Ovary (tissue), 3 donors: ENCODE measurements around the gene CYP21A2.

ENCODE experiments used
- EP300 ChIP-seq: sonication (generic); formaldehyde crosslinking; IDR thresholded peaks from one replicate; pipeline ENCODE4 v1.6.1; 2017; ENCODE audit warnings: antibody characterized with exemption
- POLR2A ChIP-seq: fragments of 450-650 bp; IDR thresholded peaks from one replicate; pipeline ENCODE4 v1.6.1; 2017; ENCODE audit warnings: antibody characterized with exemption, mild to moderate bottlenecking, moderate library complexity
- TF ChIP-seq, protein P1 (sequence below), 3 donors: fragments of 450-650 bp in 2 of 3; fragments of 200-600 bp in 1 of 3; IDR thresholded peaks; one replicate each; pipeline versions ENCODE4 v1.5.1 to v1.8.0; 2016 to 2022; ENCODE audit warnings: antibody characterized with exemption in 3 of 3, mild to moderate bottlenecking in 1 of 3
- donor health status: DM: no; HTN: no; CAD: no.

DNA sequence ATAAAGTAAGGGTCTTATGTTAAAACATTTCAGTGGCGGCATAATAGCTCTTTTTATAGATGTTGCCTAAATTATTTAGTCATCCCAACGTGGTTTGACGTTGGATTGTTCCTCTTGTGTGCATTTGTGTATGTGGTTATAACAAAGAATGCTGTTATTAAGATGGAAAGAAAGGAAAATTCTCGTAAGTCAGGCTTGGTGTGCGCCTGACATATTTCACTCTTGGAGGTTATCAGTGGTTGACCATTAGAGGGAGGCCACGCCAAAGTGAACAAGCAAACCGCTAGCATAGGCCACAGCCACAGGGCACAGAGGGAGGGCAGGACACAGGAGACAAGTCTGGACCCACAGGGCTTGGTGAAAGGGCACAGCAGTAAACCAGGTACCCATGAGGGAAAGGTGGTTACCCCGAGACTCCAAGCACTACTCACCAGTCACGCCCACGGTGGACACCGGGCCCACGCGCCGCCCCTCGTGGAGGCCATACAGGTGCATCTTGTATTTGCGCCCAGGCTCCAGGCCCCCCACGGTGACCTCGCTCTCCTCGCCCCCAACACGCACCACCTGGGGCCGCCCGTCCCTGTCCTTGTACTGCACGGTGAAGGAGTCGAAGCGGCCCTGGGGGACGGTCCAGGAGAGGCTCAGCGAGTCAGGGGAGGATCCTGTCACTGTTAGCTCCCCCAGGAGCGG, 22.9 kb downstream of the CYP21A2 start:
- TF ChIP-seq, protein P1, sequence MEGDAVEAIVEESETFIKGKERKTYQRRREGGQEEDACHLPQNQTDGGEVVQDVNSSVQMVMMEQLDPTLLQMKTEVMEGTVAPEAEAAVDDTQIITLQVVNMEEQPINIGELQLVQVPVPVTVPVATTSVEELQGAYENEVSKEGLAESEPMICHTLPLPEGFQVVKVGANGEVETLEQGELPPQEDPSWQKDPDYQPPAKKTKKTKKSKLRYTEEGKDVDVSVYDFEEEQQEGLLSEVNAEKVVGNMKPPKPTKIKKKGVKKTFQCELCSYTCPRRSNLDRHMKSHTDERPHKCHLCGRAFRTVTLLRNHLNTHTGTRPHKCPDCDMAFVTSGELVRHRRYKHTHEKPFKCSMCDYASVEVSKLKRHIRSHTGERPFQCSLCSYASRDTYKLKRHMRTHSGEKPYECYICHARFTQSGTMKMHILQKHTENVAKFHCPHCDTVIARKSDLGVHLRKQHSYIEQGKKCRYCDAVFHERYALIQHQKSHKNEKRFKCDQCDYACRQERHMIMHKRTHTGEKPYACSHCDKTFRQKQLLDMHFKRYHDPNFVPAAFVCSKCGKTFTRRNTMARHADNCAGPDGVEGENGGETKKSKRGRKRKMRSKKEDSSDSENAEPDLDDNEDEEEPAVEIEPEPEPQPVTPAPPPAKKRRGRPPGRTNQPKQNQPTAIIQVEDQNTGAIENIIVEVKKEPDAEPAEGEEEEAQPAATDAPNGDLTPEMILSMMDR (IDR thresholded peaks at IDR 0.05) = no peak
- TF ChIP-seq POLR2A (no peak), EP300 (no peak)
